IPS-NIHi7 (cell line): Measurements from ENCODE around the gene ERVMER34-1.

Experiments
- DNase-seq: peaks from one replicate; pipeline ENCODE4 v3.0.0; 2012; ENCODE audit warnings: mixed read lengths; ENCODE audit errors: extremely low spot score

ERVMER34-1 gene

DNA sequence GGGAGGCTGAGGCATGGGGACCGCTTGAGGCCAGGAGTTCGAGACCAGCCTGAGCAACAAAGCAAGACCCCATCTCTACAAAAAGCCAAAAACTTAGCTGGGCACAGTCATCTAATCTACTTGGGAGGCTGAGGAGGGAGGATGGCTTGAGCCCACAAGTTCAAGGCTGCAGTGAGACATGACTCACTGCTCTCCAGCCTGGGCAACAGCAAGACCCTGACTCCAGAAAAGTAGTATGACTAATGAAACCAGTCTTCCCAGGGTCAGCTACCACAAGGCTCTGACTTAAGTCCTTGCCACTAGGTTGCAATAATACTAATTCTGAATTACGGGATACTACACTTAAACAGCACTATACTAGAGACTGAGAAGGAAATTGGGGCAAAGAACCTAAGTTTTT, 33.1 kb downstream of the ERVMER34-1 start:
- DNase-seq, result no peak

- DNase-seq, result no peak
These were observed 34.7 kb downstream of the ERVMER34-1 start for GRCh38 chr4:52716364-52717151.

GRCh38 chr4:52715914-52716313, 35.3 kb downstream of the ERVMER34-1 start:
- DNase-seq, result no peak

- DNase-seq, result no peak
These were observed 35.8 kb downstream of the ERVMER34-1 start for GRCh38 chr4:52715255-52715897.

- no peak for DNase-seq
These were observed 36.5 kb downstream of the ERVMER34-1 start for GRCh38 chr4:52714597-52715254.

DNA sequence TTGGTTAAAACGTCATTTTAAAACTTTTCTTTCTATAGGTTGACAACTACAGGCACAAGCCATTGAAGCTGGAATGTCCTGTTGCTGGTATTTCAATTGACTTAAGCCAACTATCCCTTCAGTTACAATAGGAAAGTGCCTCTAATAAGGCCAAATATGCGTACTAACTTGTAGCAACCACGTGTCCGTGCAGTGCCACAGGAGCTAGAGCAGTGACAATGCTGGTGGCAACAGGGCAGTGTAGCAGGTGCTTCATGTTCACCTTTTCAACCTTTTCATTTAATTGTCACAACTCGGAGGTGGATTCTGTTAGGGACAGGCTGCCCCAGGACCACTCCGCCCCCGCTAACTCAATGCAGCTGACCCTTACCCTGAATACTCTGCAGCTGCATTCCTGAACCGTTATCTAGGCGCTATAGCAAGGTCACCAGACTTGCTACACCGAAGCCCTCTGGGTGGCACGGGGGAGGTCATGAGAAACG, 37.7 kb downstream of the ERVMER34-1 start:
- DNase-seq, result no peak

DNA sequence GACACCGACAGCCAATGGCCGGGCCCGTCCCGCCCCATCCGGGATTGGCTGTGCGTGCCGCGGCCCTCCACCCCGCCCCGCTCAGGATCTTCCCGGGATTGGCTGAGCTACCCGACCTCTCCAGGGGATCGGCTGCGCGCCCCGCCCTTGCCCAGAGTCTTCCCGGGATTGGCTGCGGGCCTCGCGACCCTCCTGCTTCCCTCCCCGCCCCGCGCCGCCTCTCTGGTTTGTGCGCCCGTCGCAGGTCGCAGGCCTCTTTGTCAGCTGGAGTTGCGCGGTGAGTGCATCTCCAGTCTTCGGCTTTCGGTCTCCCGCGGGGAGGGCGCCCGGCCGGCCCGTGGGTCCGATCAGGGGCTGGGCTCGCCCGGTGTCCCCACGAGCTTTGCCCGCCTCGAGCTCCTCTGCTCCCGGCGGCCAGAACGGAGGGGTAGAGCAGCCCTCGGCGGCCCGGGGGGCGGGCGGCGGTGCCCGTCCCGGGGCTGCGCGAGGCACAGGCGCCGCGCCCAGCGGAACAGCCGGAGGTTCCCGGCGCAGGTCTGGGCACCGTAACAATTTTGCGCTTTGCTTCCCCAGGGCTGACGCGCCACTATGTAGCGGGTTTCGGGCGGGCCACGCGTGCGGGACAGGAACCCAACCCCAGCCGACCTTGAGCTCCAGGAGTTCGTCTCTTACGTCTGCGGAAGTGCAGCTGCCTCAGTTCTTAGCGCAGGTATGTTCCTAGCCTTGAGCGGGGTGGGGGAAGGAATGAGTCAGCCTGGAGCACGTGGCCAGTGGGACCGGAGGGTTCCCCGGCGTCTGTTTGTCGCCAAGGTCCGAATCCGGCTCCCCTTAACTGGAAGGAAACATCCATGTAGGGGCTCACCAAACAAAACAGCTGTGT, 38.7 kb downstream of the ERVMER34-1 start:
- DNase-seq, result peak; percentile 99

GRCh38 chr4:52711834-52712250, 39.4 kb downstream of the ERVMER34-1 start:
- no peak for DNase-seq

GRCh38 chr4:52711272-52711671, 40.0 kb downstream of the ERVMER34-1 start:
- no peak for DNase-seq

DNA sequence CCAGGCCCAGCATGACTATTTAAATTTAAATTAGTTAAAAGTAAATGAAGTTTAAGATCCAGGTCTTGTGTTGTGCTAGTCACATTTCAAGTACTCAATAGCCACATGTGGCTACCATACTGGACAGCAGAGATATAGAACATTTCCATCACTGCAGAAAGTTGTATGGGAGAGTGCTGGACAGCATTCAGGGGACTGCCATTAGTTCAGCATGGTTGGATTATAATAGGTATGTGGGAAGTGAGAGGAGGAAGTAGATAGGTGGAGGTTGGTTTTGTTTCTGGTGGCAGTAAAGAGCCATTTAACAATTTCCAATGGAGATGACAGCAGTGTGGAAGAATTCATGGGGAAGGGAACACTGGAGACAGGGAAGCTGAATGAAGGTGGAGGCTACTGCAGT, 42.1 kb downstream of the ERVMER34-1 start:
- no peak for DNase-seq

- no peak for DNase-seq
These were observed 46.6 kb downstream of the ERVMER34-1 start for GRCh38 chr4:52704661-52705060.

- DNase-seq, result no peak
These were observed 47.1 kb downstream of the ERVMER34-1 start for GRCh38 chr4:52704133-52704532.

GRCh38 chr4:52701207-52701606, 50.0 kb downstream of the ERVMER34-1 start:
- DNase-seq, result no peak

DNA sequence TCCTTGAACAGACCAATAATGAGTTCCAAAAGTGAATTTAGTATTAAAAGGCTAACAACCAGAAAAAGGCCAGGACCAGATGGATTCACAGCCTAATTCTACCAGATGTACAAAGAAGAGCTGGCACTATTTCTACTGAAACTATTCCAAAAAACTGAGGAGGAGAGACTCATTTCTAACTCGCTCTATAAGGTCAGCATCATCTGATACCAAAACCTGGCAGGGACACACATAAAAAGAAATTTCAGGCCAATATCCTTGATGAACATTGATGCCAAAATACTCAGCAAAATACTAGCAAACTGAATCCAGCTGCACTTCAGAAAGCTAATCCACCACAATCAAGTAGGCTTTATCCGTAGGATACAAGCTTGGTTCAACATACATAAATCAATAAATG, 56.3 kb downstream of the ERVMER34-1 start:
- DNase-seq, result no peak

DNA sequence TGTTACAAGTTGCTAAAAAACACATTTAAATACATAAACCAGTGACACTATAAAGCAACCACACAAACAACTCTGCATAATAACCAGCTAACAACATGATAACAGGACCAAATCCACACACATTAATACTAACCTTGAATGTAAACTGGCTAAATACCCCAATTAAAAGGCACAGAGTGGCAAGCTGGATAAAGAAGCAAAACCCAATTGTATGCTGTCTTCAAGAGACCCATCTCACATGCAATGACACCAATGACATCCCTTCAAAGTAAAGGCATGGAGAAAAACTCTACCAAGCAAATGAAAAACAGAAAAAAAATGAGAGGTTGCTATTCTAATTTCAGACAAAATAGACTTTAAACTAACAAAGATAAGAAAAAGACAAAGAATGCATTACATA, 57.7 kb downstream of the ERVMER34-1 start:
- no peak for DNase-seq
